Motor neuron (in vitro differentiated cells): ENCODE data around the gene PRR33. TPM values are rescaled to one million over a fixed set of nuclear protein-coding genes. Genes with fewer than 3 reads are reported as not detected.

Source experiments
- ATAC-seq, 8 experiments: fragments of 200-7000 bp; cut with Tn5 transposase; replicated peaks in 6 of 8; 2 replicates each; pipeline ENCODE4 v1.8.0; 2021; ENCODE audit warnings: mild to moderate bottlenecking in 8 of 8, moderate library complexity in 8 of 8
- H3K27ac ChIP-seq, 2 donors: fragments of 250-450 bp; sonication (Bioruptor Pico); 2 replicates each; pipeline ENCODE4 v1.9.0; 2021; ENCODE audit warnings: antibody characterized with exemption in 2 of 2, mild to moderate bottlenecking in 2 of 2, moderate library complexity in 1 of 2
- H3K4me1 ChIP-seq, 2 donors: fragments of 250-450 bp; sonication (Bioruptor Pico); replicated peaks in 1 of 2; 2 replicates each; pipeline ENCODE4 v1.6.1; 2021; ENCODE audit warnings: antibody characterized with exemption in 2 of 2, mild to moderate bottlenecking in 2 of 2, moderate library complexity in 1 of 2
- H3K4me3 ChIP-seq, 5 donors: fragments of 250-450 bp; sonication (Bioruptor Pico); 2 replicates each; pipeline ENCODE4 v1.9.0; 2021; ENCODE audit warnings: antibody characterized with exemption in 5 of 5, mild to moderate bottlenecking in 5 of 5, moderate library complexity in 4 of 5
- WGBS, 10 experiments: fragments of 450-650 bp; shearing (Covaris generic); methylation state at CpG; one replicate each; pipeline ENCODE4 v1.0.0; 2022; 5-methylcytosine and 5-hydroxymethylcytosine counted together
- in situ Hi-C, 9 experiments: fragments of 400-800 bp; cut with MboI; loops; one replicate each; pipeline ENCODE4 v1.15.0; 2021; ENCODE audit warnings: low sequenced_read_pairs in 9 of 9, low pct_unique_long_range_greater_than_20kb in 2 of 9; ENCODE audit not compliant: unreplicated experiment in 9 of 9
- total RNA-seq, 8 experiments: library from RNA; unstranded; fragments of 300-600 nt; gene quantifications; 2 replicates each; pipeline versions ENCODE4 v1.2.3 to v1.2.4, GENCODE V29; 2022

PRR33 gene
- total RNA-seq, 8 experiments from 2014 or later, result 0.13 to 1.1 (median 0.25) TPM; not detected in 2

DNA sequence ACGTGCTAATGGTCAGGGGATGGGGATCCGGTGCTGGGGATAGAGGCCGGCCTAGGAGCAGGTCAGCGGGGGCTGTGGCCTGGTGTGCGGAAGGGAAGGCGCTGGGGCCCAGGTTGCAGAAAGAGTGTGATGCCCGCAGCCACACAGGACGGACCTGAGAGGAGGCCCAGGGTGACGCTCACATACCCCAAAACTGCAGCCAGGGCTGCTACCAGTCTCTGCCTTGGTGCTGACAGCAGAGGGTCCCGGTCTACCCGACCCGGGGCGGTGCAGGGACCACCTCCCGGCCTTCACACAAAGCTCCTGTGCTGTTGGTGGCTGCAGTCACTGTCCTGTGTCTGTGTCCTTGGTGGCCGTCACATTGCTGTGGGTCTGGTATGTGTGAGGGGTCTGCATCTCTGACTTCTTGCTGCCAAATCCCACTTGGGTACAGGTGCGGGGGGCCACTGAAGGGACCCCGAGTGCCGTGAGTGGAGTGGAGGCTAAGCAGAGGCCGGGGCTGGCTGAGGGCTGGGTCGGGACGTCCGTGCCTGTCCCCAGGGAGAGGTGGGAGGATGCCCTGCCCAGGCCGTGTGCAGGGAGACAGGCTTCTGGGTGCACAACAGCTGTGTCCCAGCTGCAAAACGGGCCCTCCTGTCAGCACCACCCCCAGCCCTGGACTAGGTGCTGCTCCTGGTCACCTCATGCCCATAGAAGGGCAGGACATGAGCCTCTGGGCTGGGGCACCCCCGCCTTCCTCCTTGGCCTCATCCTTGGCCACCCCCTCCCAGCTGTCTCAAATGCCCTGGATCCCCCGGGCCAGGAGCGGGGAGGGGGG, 37.4 kb downstream of the PRR33 start:
- ATAC-seq, result peak in 1 of 8 experiments; percentile 28
- 90 to 100% methylated on average over 1 to 4 of the region's 27 CpGs; no CpG with 5 or more reads in 8 of the 10 experiments for WGBS, 10 experiments
- H3K4me3 ChIP-seq, result no peak overlapping the region
- in situ Hi-C loops, result no loop called here
- no peaks in the 10 kb centered on the region for H3K4me1 ChIP-seq
- no peak overlapping the region for H3K27ac ChIP-seq

DNA sequence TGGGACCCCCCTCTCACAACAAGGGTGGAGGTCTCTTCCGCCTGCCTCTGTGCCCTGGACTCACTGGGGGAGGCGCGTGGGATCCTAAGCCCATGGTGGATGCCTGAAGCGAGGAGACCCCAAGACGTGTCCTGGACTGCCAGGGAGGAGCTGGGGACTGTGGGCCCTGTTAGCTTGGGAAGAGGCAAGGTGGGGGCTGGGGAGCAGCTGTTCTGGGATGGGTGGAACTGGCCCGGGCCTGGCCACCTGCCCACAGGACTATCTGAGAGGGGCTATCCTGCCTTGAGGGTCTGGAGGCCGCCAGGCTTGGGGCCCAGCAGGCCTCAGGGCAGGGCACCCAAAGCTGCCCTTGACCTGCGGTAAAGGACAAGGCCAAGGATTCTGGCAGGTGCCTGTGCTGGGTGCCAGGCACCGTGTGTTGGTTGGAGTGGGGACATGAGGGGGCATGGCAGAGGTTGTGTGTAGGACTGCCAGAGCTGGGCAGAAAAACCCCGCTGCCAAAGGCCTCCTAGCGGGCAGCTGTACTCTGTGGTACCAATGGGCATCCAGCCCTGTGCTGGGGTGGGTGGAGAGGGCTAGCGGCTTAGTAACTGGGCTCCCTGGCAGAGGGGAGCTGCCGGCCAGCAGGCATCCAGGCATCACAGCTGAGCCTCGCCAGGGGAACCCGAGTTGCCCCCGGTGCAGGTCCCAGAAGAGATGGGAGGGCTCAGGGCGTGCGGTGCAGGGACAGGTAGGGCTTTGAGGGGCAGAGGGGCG, 38.1 kb downstream of the PRR33 start:
- no peaks in the 10 kb centered on the region for H3K4me1 ChIP-seq
- no peak for ATAC-seq
- H3K4me3 ChIP-seq, result no peak overlapping the region
- in situ Hi-C loops, result no loop called here
- 60 to 66% methylated on average over 1 to 4 of the region's 19 CpGs; no CpG with 5 or more reads in 8 of the 10 experiments for WGBS, 10 experiments
- no peak overlapping the region for H3K27ac ChIP-seq

DNA sequence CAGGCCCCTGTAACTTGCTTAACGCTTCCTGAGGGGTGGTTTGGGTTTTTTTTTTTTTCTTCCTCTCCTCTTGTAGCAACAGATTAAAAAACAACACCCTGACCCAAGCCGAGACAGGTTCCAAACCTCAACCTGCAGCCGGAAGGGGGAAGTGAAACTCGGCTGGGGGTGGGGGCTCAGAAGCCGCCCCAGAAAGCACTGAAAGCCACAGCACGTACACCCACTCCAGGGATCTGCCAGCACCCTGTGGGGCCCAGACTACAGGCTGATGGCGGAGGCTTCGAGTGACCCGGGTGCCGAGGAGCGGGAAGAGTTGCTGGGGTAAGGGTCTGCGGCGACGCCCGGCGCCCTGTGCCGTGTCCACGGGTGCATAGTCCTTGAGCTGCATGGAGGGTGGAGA, 38.8 kb downstream of the PRR33 start, which contains the start of gene LSP1:
TSS of gene LSP1 (plus strand) at position 208 of the 400 bp plus-strand sequence. CDS start at position 269, 61 bp downstream.
- Histone ChIP-seq H3K4me3 (no peak within 1 kb of the TSS), H3K27ac (no peak within 1 kb of the TSS), H3K4me1 (no peaks in the 10 kb centered on the region)
- in situ Hi-C loops, result no loop called here
- no peak for ATAC-seq
- 69 to 100% (median 75%) methylated on average over 1 to 7 of the region's 18 CpGs; no CpG with 5 or more reads in 5 of the 10 experiments for WGBS, 10 experiments

DNA sequence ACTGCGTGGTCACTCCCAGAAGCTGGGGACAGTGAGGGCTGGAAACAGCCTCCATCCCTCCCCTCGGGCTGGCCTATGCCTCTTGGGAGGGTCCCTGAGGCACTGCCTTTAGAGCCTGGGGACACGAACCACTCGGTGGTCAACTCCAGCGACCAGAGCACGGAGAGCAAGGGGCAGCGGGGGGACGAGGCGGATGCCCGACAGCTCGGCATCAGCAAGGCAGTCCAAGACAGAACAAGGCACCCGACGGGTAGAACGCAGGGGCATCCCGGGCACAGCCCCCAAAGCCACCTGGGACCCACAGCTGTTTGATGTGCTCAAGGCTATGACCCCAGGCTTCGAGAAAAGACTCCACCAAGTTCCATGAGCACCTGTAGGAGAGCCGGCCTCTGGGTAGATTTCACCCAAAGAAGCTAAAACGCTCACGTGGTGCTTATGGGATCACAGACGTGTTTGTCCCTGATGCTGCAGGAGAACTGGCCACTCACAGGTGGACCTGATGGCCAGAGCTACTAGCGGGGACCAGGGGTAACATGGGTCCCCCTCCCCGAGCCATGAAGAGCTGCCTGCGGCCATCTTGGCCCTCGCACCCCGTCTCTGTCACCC, 39.3 kb downstream of the PRR33 start:
- in situ Hi-C loops, result no loop called here
- Histone ChIP-seq H3K27ac (no peak overlapping the region), H3K4me1 (no peaks in the 10 kb centered on the region), H3K4me3 (no peak overlapping the region)
- 60 to 91% (median 80%) methylated on average over 1 to 9 of the region's 25 CpGs; no CpG with 5 or more reads in 4 of the 10 experiments for whole genome bisulfite sequencing, 10 experiments
- ATAC-seq, result no peak

DNA sequence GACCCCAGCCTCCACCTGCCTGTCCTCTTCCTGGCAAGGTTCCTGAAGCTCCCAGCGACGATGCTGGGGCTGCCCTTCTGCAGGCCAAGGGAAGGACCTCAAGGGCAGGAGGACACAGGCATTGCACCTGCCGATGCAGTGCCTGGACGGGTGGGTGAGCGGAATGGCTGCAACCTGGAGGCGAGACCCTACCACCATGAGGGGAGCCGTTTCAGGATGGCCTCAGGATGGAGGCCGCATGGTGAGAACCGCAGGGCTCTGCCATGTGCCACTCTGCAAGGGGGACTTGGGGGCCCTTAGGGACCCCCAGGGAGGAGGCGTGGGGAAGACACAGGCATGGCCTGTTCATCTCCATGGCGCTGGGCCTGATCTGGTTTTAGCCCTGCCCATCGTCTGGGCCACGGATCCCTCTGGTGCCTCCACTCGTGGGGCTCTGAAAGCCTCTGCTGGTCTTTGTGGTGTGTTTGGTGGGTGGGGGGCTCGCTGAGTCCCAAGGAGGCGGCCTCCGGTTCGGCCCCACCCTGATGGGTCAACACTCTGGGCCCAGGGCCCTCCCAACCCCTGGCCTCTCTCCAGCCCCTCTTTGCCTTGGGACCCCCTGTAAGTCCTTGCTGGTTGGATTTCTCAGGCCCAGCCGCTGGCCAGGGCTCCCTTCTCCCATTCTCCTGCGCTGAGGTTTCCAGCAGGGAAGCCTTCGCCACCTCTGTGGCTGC, 40.1 kb downstream of the PRR33 start:
- WGBS, 10 experiments, result 87 to 100% (median 92%) methylated on average over 1 to 4 of the region's 21 CpGs; no CpG with 5 or more reads in 6 of the 10 experiments
- Histone ChIP-seq H3K27ac (no peak overlapping the region), H3K4me3 (no peak overlapping the region), H3K4me1 (no peaks in the 10 kb centered on the region)
- no peak for ATAC-seq
- in situ Hi-C loops, result no loop called here

DNA sequence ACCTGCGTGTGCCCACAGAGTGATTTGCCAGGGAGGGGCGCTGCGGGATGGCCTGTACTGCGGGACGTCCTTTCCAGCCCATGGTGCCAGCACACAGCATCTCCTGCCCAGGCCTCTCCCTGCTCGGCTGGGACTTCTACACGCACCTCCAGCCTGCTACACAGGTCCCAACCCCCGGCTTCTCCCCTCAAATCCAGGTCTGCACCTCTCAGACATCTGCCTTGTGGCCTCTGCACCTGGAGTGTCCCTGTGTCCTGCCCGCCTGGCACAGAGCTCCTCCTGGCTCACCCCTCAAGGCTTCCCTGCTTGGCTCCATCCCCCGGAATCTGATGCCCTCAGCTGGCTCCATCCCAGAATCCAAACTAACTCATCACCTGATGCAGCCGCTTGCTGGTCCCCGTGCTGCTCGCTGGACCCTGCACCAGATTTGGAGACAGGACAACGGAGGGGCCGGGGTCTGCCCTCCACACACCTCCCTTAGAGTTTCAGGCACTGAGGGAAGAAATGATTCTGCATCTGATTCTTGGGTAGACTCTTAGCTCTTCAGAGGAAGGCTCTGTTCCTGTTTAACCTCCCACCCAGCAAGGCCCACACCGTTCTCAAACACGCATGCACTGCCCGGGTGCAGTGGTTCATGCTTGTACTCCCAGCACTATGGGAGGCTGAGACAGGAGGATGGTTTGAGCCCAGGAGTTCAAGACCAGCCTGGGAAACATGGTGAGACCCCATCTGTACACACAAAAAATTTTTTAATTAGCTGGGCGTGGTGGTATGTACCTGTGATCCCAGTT, 42.9 kb downstream of the PRR33 start:
- in situ Hi-C loops, result loop anchor here in 1 of 9 experiments (25.0 kb wide), 1 partner anchor 187 kb away; no protein-coding TSS in a partner anchor
- Histone ChIP-seq H3K4me3 (no peak overlapping the region), H3K27ac (no peak overlapping the region), H3K4me1 (no peaks in the 10 kb centered on the region)
- 67 to 100% (median 80%) methylated on average over 1 to 4 of the region's 19 CpGs; no CpG with 5 or more reads in 6 of the 10 experiments for WGBS, 10 experiments
- ATAC-seq, result no peak

DNA sequence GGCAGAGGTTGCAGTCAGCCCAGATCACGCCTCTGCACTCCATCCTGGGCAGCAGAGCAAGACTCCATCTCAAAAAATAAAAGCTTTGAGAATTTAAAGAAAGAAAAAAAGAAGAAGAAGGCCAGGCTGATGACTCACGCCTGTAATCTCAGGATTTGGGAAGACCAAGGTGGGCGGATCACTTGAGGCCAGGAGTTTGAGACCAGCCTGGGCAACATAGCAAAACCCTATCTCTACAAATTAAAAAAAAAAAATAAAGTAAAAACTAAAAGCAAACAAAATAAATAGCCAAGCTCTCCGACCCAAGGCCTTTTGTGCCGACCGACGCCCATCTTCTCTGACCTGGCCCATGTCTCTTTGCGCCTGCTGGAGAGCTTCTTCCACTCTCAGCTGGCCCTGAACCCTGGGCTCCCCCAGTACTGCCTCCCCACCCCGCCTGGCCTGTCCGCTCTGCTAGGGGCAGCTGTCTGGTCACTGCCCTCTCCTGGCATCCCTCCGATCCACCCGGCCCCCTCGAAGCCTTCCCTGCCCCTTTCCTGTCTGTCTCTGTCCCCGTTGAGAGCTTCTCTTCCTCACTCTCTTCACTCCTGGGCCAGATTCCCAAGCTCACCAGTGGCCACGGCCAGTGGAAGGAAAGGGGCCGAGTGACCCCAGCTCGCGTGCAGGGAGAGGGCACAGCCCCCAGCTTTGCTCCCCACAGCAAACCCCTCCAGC, 43.6 kb downstream of the PRR33 start:
- Histone ChIP-seq H3K27ac (no peak overlapping the region), H3K4me3 (no peak overlapping the region), H3K4me1 (no peaks in the 10 kb centered on the region)
- no peak for ATAC-seq
- 40 to 100% (median 85%) methylated on average over 1 to 7 of the region's 18 CpGs; no CpG with 5 or more reads in 2 of the 10 experiments for WGBS, 10 experiments
- in situ Hi-C loops, result loop anchor here in 1 of 9 experiments (25.0 kb wide), 1 partner anchor 186 kb away; no protein-coding TSS in a partner anchor

DNA sequence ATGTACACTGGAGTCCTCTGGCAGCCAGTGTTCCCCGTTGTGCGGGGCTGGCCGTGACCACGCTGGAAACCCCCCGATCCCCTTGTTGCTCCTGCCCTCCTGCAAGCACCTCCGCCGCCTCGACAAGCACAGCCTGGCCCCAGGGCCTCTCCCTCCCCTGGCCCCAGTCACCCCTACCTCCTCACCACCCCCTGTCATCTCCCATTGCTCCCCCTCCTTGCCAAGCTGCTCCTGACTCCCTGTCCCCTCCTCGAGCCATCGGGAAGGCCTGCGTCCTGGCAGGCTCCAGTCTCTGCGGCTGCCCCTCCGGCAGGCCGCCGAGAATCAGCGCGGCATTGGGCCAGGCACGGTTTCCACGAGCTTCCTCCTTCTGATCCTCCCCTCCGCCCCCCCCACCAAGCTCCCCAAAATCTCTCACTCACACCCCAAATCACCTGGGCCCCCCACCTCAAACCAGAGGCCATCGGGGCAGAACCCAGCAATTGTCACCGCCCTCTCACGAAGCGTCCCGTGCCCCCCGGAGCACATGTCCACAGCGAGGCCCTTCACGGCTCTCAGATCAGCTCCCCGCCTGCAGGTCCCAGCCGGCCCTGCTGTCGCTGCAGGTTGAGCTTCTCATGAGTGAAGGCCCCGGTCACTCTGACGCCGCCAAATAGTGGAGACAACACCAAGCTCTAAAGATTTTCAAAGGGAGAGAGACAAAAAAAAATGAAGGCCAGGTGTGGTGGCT, 44.5 kb downstream of the PRR33 start:
- ATAC-seq, result no peak
- Histone ChIP-seq H3K4me3 (no peak overlapping the region), H3K27ac (no peak overlapping the region), H3K4me1 (no peaks in the 10 kb centered on the region)
- WGBS, 10 experiments, result 81 to 90% (median 87%) methylated on average over 2 to 11 of the region's 34 CpGs; no CpG with 5 or more reads in 7 of the 10 experiments
- in situ Hi-C loops, result loop anchor here in 1 of 9 experiments (25.0 kb wide), 1 partner anchor 185 kb away; no protein-coding TSS in a partner anchor

DNA sequence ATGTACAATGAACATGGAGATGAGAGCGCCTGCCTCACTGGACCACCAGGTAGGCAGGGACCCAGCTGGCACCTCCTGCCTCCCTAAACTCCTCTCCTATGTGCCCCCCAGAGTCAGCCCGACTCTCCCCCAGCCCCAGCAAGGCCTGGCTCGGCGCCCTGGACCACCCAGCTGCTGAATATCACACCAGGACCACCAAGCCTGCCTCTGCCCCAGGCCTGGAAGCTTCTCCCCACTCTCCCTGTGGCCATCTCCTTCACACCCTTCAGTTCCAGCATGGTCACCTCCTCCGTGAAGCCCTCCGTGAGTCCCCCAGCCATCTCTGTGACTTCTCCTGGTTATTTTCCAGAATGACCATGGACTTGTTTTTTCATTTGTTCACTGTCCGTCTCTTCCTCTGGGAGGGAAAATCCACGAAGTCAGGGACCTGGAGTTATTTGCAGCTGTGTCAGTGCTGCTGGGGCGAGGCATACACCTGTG, 45.2 kb downstream of the PRR33 start:
- no peak for ATAC-seq
- no peak overlapping the region for H3K27ac ChIP-seq
- in situ Hi-C loops, result loop anchor here in 1 of 9 experiments (25.0 kb wide), 1 partner anchor 184 kb away; no protein-coding TSS in a partner anchor
- no peak overlapping the region for H3K4me3 ChIP-seq
- 60 to 94% (median 71%) methylated on average over 1 to 3 of the region's 9 CpGs; no CpG with 5 or more reads in 7 of the 10 experiments for WGBS, 10 experiments
- H3K4me1 ChIP-seq, result no peaks in the 10 kb centered on the region

DNA sequence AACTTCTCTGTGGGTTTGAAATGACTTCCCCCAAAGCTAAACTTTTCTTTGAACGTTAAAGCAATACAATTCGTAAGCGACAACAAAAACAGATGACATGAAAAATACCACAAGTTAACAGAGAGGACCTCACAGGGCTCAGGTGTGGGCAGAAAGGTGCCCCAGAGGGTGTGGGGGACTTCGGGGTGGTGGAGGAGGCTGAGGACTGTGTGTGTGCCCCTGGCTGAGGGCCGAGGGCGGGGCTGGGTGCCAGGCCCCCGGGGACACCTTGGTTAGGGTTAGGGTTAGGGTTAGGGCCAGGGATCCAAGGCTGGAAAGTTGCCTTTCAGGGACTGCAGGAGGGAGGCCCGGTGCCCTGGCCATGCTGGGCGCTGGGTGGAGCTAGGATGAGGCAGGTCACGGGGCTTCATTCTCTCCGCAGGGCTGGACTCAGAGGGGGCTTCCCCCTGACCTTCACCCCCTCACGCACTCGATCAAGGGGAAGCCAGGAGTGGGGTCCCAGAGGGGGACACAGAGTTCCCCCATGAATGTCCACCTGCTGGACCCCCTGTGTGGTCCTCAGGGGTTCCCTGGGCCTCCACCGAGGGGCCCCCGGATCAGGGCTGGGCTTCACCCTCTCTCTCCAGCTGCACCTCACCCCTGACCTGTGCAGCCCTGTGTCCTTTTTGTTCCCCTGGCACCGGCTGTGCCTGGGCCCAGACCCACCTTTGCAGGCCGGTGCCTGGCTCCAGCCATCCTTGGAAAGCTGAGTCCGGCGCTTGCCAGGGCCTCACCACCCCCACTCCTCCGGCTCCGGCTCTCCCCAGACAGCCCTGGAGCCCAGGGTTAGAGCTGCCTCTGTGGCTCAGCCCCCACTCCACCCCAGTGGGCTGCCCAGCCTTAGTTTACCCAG, 45.9 kb downstream of the PRR33 start:
- WGBS, 10 experiments, result 0 to 82% (median 73%) methylated on average over 1 to 3 of the region's 21 CpGs; no CpG with 5 or more reads in 5 of the 10 experiments
- H3K4me3 ChIP-seq, result no peak overlapping the region
- in situ Hi-C loops, result loop anchor here in 1 of 9 experiments (25.0 kb wide), 1 partner anchor 184 kb away; no protein-coding TSS in a partner anchor
- H3K27ac ChIP-seq, result no peak overlapping the region
- no peak for ATAC-seq
- H3K4me1 ChIP-seq, result no peaks in the 10 kb centered on the region
